GM18909 (cell line): ENCODE measurements around the gene ABRACL.
A peak's percentile ranks its signal among the peaks of the same experiment; 100 is the strongest.
"Not testable (repeated sequence)": the region's sequence is repeated elsewhere in the genome, so short reads cannot be mapped to it uniquely, and the experiment has no call there.

Source experiments
- ATAC-seq: cut with Tn5 transposase; IDR thresholded peaks from one replicate; pipeline ENCODE4 v1.9.1; 2021; ENCODE audit warnings: mild to moderate bottlenecking; ENCODE audit not compliant: unreplicated experiment, poor library complexity

ABRACL gene

GRCh38 chr6:139008117-139008516, 20.4 kb upstream of the ABRACL start:
- no peak for ATAC-seq

- no peak for ATAC-seq
These were observed 17.9 kb upstream of the ABRACL start for GRCh38 chr6:139010674-139011073.

DNA sequence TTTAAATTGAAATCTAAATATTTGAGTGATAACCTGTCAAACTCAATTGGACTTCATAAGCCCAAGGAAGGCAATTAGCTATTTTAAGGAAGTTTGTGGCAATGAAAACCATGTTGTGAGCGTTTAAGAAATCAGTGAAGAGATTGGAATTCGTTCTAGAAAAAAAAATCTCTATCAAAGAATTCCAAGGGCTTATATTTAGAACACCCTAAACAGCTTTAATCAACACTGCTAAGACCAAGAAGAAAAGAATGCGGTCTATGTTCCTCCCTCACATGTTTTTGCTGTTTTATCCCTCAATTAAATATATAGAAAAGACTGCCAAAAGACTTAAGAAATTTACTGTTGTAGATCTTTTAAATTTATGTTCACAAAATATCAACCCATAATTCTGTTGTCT, 16.6 kb upstream of the ABRACL start:
- no peak for ATAC-seq

DNA sequence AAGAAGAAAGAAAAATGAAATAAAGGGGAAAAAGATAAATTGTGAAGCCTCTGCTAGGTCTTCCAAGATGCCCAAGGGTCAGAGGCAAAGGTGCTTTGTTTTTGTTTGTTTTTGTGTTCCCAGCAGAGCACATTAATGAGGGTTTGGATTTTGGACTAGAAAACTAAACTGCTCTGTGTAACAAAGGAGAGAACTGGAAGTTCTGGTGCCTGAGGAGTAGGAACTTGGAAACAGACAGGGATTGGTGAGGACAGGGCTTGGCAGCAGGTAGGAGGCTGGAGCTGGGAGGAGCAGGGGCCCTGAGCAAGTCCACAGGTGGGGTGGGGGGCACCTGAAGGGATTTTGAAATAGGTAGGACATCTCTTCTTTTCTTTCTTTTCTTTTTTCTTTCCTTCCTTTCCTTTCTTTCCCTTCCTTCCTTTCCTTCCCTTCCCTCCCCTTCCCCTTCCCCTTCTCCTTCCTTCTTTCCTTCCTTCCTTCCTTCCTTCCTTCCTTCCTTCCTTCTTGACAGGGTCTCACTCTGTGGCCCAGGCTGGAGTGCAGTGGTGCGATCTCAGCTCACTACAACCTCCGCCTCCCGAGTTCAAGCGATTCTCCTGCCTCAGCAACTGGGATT, 15.3 kb upstream of the ABRACL start:
- no peak for ATAC-seq

GRCh38 chr6:139014945-139015344, 13.6 kb upstream of the ABRACL start:
- no peak for ATAC-seq

GRCh38 chr6:139016337-139017213, 12.0 kb upstream of the ABRACL start:
- ATAC-seq: peak; percentile 78

DNA sequence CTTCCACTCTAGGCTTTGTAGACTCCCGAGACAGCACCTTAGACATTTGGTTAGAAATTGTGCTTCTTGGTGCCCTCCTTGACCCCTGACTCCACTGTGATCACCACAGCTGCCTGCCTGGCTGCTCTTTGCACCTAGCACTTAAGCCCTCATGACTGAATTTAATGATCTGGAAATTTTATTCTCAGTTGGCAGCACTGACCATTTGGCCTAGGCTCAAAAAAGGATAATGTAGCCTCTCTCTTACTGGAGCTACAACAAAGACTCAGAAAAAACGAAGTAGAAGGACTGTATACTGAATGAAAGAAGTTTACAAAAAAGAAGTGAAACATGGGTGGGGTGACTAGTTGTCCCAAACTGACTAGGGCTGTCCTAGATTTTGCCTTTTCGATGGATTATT, 11.3 kb upstream of the ABRACL start:
- no peak for ATAC-seq

DNA sequence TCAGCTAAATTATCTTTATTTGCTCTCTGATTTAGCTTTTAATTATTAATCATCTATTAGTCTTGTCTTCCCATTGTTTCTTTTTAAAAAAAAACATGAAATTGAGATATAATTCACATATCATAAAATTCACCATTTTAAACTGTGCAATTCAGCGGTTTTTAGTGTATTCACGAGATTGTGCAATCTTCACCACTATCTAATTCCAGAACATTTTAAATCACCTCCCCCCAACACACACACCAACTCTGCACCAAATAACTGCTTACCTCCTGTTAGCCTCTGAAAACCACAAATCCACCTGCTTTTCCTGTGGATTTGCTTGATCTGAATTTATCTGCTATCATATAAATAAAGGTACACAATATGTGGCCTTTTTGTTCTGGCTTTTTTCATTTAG, 8.8 kb upstream of the ABRACL start:
- ATAC-seq: no peak

DNA sequence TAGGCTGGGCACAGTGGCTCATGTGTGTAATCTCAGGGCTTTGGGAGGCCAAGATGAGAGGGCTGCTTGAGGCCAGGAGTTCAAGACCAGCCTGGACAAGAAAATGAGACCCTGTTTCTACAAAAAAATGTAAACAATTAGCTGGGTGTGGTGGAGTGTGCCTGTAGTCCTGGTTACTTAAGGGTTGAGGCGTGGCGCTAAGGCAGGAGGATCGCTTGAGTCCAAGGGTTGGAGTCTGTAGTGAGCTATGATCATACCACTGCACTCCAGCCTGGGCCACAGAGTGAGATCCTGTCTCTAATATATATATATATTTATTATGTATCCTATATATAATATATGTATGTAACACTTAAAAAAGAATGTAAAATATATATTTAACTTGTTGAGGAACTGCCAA, 7.9 kb upstream of the ABRACL start:
- ATAC-seq: no peak

DNA sequence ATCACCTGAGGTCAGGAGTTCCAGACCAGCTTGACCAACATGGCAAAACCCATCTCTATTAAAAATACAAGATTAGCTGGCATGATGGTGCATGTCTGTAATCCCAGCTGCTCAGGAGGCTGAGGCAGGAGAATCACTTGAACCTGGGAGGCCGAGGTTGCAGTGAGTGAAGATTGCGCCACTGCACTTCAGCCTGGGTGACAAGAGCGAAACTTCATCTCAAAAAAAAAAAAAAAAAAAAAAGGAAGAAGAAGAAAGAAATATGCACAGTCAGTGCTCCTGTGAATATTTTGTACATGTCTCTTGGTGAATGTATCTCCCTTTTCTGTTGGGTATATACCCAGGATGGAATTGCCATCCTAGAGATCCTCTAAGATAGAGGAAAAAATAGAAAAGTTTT, 3.1 kb upstream of the ABRACL start:
- not testable (repeated sequence) for ATAC-seq

DNA sequence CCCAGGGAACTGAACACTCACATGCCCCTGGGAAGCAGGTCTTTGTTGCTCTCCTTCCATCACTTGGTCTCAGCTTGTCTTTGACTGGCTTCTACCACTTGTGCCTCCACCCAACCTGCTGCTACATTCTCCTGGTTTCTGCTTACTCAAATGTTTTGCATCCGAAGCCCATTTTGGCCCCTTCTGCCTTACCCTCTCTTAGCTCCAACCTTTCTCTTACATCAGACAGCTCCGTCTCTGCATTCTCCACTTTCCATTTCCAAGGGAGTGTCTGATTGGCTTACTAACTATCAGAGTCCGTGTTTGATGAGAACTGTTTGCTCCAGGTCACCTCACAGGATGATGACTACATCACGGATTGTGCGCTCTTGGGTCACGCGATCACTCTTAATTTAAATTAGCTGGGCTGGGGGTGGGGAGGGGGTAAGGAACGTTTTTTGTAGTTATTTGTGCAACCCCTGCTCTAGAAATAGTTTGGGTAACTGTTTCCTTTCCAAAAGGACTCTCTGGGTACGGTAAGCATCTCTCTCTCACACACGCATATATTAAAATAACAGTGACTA, 844 bp upstream of the ABRACL start:
- peak; percentile 31 for ATAC-seq

DNA sequence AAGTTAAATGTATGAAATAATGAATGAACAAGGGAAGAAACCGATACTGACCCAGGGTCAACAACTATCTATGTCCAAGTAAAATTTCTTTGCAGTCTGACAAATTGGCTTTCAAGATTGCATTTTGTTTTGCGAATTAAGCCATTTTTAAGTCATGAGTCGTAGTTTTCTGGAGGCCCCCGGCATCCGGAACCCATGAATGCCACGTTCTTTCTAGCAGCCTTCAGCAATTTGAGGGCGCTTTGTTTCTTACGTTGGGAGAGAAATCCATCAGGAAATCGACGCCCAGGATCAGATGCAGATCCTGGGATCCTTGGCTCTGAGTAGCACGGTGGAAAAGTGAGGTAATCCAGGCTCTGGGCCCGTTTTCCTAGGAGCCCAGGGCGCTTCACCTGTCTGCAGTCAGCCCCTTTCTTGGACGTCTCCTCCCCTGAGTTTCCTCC, 309 bp upstream of the ABRACL start:
- ATAC-seq: peak; percentile 1

DNA sequence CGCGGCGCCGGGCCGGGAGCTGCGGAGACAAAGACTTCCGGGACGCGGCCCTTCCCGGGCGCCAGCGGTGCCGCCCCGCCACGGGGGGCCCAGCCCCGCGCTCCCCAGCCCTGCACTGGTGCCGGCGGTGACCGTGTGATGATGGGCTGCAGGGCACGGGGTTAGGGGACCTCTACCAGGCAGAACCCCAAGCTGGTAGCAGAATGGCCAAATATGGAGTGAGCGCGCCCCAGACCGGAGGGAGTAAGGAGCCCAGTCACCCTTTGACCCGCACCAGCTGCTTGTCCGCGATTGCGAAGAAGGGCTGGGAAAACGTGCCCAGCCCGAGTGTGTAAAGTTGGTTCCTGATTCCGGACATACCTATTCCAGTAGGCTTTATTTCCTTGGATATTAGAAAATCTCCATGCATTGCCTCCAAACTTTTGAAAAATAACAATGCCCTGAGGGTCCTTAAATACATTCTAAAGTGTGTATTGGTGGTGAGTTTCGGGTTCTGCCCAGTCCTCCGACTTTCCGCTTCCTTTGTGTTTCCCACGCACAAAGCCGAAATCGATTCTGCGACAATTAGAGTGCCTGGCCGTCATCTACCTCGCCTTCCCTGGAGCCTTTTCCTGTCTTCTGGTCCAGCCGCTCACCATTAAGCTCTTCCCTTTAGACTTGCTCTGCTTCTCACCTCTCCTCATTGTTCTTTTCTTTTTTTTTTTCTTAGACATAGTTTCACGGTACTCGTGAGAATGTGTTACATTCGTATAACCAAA, 1.1 kb downstream of the ABRACL start:
- peak; percentile 39 for ATAC-seq

DNA sequence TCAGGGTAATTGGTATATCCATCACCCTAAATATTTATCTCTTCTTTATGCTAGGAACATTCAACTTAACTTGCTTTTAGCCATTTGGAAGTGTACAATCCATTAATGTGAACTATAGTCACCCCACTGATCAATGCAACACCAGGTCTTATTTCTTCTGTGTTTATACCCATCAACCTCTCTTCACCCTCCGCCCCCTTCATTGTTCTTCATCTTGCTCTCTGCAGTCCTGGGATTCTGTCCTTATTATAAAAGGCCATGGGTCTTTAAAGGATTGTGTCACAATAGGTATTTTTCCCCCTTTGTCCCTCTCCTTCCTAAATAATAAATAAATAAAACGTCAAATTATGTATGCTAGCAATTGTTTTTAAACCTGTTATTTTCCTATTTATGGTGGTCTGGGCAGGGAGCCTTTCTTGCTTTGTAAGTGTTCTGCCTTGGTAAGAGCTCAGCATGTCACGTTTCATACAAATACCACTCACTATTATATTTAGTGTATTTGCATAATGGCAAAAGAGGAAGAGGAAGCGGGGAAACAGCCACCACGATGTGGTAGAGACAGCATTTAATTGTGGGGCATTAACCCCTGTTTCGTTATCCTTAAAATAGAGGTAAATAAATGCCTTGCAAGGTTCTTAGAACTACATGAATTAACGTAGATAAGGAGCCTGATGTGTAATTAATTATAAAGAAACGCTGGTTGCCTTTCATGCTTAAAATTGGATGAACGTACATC, 1.9 kb downstream of the ABRACL start:
- peak; percentile 57 for ATAC-seq

DNA sequence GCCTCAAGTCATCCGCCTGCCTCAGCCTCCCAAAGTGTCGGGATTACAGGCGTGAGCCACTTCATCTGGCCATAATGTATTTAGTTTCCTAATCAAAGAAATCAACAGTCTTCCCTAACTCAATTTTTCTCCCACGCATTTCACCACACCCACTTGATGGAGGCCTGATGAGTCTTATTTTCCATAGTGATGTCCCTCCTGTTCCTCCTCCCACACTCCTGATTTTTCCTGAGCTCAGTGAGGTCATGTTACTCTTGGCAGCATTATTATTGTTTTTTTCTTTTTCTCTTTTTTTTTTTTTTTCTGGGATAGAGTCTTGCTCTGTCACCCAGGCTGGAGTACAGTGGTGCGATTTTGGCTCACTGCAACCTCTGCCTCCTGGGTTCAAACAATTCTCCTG, 8.9 kb downstream of the ABRACL start:
- no peak for ATAC-seq

- ATAC-seq: no peak
These were observed 15.7 kb downstream of the ABRACL start for GRCh38 chr6:139044250-139044649.

DNA sequence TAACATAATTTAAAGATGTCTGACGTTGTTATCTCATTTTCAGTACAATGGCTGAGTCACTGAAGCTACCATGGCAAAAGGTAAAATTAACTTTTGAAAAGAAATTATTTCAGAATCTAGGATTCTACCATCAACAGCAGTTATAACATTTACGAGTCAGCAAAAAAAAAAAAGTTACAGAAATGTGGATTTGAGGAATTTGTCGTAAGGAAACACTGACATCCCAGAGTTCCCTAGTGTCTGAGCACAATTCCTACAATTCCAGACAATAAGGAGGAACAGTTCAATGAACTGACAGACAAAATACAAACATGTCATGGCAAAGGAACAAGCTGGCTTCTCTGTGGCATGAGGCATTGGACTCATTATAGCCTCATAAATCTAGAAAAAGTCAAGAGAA, 19.1 kb downstream of the ABRACL start:
- ATAC-seq: no peak

GRCh38 chr6:139048912-139049311, 20.4 kb downstream of the ABRACL start:
- not testable (repeated sequence) for ATAC-seq

GRCh38 chr6:139050131-139050769, 21.7 kb downstream of the ABRACL start:
- not testable (repeated sequence) for ATAC-seq
